Nephron (organoid): Measurements from ENCODE around the gene PDS5A.
A peak's percentile ranks its signal among the peaks of the same experiment; 100 is the strongest.
"Not testable (repeated sequence)": the region's sequence is repeated elsewhere in the genome, so short reads cannot be mapped to it uniquely, and the experiment has no call there.

Experiments used
- H3K27ac Mint-ChIP-seq, 3 experiments: 2 replicates each; pipeline ENCODE4 v1.8.0; 2020; ENCODE audit warnings: mixed read lengths in 3 of 3, mild to moderate bottlenecking in 2 of 3, moderate library complexity in 1 of 3
- H3K27me3 Mint-ChIP-seq: 2 replicates; pipeline ENCODE4 v1.8.0; 2021; ENCODE audit warnings: low read depth, mild to moderate bottlenecking, moderate library complexity, mixed read lengths
- H3K36me3 Mint-ChIP-seq: 2 replicates; pipeline ENCODE4 v1.8.0; 2020; ENCODE audit warnings: low read depth, mixed read lengths
- H3K4me1 Mint-ChIP-seq: 2 replicates; pipeline ENCODE4 v1.8.0; 2020; ENCODE audit warnings: mixed read lengths
- H3K4me3 Mint-ChIP-seq, 3 experiments: 2 replicates each; pipeline ENCODE4 v1.8.0; 2020; ENCODE audit warnings: mild to moderate bottlenecking in 3 of 3, mixed read lengths in 3 of 3, moderate library complexity in 2 of 3
- H3K9me3 Mint-ChIP-seq: 2 replicates; pipeline ENCODE4 v1.8.0; 2020; ENCODE audit warnings: mixed read lengths
- CTCF ChIP-seq, 3 experiments: fragments of 200-600 bp; sonication (generic); IDR thresholded peaks; one replicate each; pipeline ENCODE4 v1.5.0; 2021; ENCODE audit warnings: antibody characterized with exemption in 3 of 3; ENCODE audit not compliant: unreplicated experiment in 3 of 3

The PDS5A gene

DNA sequence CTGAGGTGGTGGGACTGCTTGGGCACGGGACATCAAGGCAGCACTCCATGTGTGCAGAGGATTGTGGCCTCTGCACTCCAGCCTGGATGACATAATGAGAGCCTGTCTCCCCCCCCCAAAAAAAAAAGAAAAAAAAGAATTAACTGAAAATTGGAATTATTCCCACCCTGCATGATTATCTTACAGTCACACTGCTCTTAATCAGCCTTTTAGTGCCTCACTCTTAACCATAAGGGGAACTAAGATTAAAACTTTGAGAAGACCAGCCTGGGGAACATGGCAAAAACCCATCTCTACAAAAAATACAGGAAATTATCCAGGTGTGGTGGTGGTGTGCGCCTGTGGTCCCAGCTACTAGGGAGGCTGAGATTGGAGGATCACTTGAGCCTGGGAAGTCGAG, 185.2 kb downstream of the PDS5A start:
- Mint-ChIP-seq H3K4me1 (no peaks in the 10 kb centered on the region), H3K27ac (no peak overlapping the region), H3K36me3 (no peaks in the 10 kb centered on the region), H3K4me3 (no peak overlapping the region), H3K27me3 (no peaks in the 10 kb centered on the region), H3K9me3 (no peaks in the 10 kb centered on the region)
- TF ChIP-seq CTCF (IDR thresholded peaks at IDR 0.05; ENCODE audit: unreplicated experiment in 3 of 3), result no peak

DNA sequence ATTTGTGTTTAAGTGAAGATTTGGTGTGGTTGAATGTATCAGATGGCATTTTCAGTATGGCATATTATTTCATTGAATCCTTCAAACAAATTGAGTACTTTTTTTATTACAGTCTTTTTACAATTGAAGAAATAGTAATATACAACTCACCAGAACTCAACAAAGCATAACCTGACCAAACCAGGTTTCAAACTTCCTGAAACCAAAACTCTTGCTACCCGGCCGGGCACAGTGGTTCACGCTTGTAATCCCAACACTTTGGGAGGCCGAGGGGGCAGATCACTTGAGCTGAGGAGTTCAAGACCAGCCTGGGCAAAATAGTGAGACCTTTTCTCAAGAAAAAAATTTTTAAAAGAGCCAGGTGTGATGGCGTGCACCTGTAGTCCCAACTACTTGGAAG, 185.6 kb downstream of the PDS5A start:
- Mint-ChIP-seq H3K36me3 (no peaks in the 10 kb centered on the region), H3K4me1 (no peaks in the 10 kb centered on the region), H3K27me3 (no peaks in the 10 kb centered on the region), H3K27ac (no peak overlapping the region), H3K9me3 (no peaks in the 10 kb centered on the region), H3K4me3 (no peak overlapping the region)
- no peak for TF ChIP-seq CTCF (IDR thresholded peaks at IDR 0.05; ENCODE audit: unreplicated experiment in 3 of 3)

DNA sequence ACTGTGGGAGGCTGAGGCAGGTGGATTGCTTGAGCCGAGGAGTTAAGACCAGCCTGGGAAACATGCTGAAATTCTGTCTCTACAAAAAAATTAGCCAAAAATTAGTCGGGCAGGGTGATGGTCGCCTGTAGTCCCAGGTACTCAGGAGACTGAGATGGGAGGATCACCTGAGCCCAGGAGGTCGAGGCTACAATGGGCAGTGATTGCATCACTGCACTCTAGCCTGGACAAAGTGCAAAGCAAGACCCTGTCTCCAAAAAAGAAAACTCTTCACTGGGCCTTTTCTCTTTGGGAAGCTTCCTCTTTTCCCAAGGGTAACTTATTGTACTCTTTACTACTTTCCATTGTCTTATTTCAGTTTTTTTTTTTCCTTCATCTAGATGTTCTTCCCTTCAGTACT, 190.9 kb downstream of the PDS5A start:
- H3K4me1 Mint-ChIP-seq, result no peaks in the 10 kb centered on the region
- no peak for TF ChIP-seq CTCF (IDR thresholded peaks at IDR 0.05; ENCODE audit: unreplicated experiment in 3 of 3)
- peaks cover 3% of the 10 kb centered on the region for H3K27me3 Mint-ChIP-seq
- H3K9me3 Mint-ChIP-seq, result no peaks in the 10 kb centered on the region
- no peaks in the 10 kb centered on the region for H3K36me3 Mint-ChIP-seq
- H3K4me3 Mint-ChIP-seq, result no peak overlapping the region
- H3K27ac Mint-ChIP-seq, result no peak overlapping the region

GRCh38 chr4:39785083-39785482, 192.6 kb downstream of the PDS5A start:
- H3K4me1 Mint-ChIP-seq, result no peaks in the 10 kb centered on the region
- no peak for TF ChIP-seq CTCF (IDR thresholded peaks at IDR 0.05; ENCODE audit: unreplicated experiment in 3 of 3)
- H3K27ac Mint-ChIP-seq, result peak overlapping the region in 1 of 3 experiments; percentile 19
- no peak overlapping the region for H3K4me3 Mint-ChIP-seq
- peaks cover 6% of the 10 kb centered on the region for H3K36me3 Mint-ChIP-seq
- H3K9me3 Mint-ChIP-seq, result no peaks in the 10 kb centered on the region
- H3K27me3 Mint-ChIP-seq, result peaks cover 3% of the 10 kb centered on the region

DNA sequence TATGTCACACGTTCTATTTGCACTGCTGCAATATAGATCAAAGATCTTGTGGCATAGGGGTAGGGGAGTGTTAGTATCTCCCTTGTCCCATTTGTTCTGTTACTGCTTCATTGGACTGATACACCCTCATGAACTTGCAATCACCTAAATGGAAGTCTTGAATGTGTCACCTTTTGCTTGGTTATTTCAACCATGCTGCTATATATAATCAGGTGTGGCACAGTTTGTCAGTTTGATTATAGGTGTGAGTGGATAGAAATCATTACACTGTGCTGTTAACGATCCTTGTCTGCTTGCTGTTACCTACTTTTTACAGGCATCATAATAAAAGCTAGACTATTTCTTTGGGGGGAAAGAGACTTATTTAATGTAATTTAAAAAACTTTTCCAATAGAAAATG, 195.7 kb downstream of the PDS5A start:
- H3K9me3 Mint-ChIP-seq, H3K4me3 Mint-ChIP-seq, H3K27me3 Mint-ChIP-seq, H3K27ac Mint-ChIP-seq, H3K4me1 Mint-ChIP-seq: not testable (repeated sequence)
- H3K36me3 Mint-ChIP-seq, result peaks cover 24% of the 10 kb centered on the region
